ENCODE data around the gene CACNA1B.

CACNA1B gene

GRCh38 chr9:138061631-138062030 lies 184.0 kb downstream of the CACNA1B start:
- H3K27me3 ChIP-seq (replicated peaks; ENCODE audit: control insufficient read depth, insufficient read depth, low read length, poor library complexity, severe bottlenecking) = no peaks in the 10 kb centered on the region
- H3K4me1 ChIP-seq (ENCODE audit: control insufficient read depth, insufficient read depth, low read length, poor library complexity, severe bottlenecking) = no peaks in the 10 kb centered on the region
- no peak overlapping the region for H3K4me3 ChIP-seq (ENCODE audit: insufficient read depth, low read depth, low read length, poor library complexity, severe bottlenecking)
- H3K36me3 ChIP-seq (ENCODE audit: control insufficient read depth, insufficient read depth, low read length) = no peaks in the 10 kb centered on the region
- no peak for DNase-seq
- no peaks in the 10 kb centered on the region for H3K9me3 ChIP-seq (ENCODE audit: control insufficient read depth, low read length)
- H3K27ac ChIP-seq (ENCODE audit: insufficient read depth, low read length, poor library complexity, severe bottlenecking) = no peak overlapping the region

- Histone ChIP-seq H3K27me3 (replicated peaks; ENCODE audit: control insufficient read depth, insufficient read depth, low read length, poor library complexity, severe bottlenecking) (no peaks in the 10 kb centered on the region), H3K27ac (ENCODE audit: insufficient read depth, low read length, poor library complexity, severe bottlenecking) (no peak overlapping the region), H3K36me3 (ENCODE audit: control insufficient read depth, insufficient read depth, low read length) (no peaks in the 10 kb centered on the region), H3K4me3 (ENCODE audit: insufficient read depth, low read depth, low read length, poor library complexity, severe bottlenecking) (no peak overlapping the region), H3K9me3 (ENCODE audit: control insufficient read depth, low read length) (no peaks in the 10 kb centered on the region), H3K4me1 (ENCODE audit: control insufficient read depth, insufficient read depth, low read length, poor library complexity, severe bottlenecking) (no peaks in the 10 kb centered on the region)
- no peak for DNase-seq
These were observed 184.6 kb downstream of the CACNA1B start for GRCh38 chr9:138062196-138062595.

DNA sequence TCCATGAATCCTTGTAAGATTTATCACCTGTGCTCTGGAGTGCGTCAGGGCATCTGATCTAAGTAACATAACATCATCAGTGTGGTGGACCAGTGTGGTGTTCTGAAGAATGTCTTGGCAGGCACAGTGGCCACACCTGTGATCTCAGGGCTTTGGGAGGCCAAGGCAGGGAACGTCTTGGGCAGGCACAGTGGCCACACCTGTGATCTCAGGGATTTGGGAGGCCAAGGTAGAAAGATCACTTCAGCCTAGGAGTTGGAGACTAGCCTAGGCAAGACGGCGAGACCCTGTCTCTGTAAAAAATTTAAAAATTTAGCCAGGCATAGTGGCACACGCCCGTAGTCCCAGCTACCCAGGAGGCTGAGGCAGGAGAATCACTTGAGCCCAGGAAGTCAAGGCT lies 185.5 kb downstream of the CACNA1B start:
- Histone ChIP-seq H3K4me1 (ENCODE audit: control insufficient read depth, insufficient read depth, low read length, poor library complexity, severe bottlenecking) (no peaks in the 10 kb centered on the region), H3K9me3 (ENCODE audit: control insufficient read depth, low read length) (no peaks in the 10 kb centered on the region), H3K27ac (ENCODE audit: insufficient read depth, low read length, poor library complexity, severe bottlenecking) (no peak overlapping the region), H3K27me3 (replicated peaks; ENCODE audit: control insufficient read depth, insufficient read depth, low read length, poor library complexity, severe bottlenecking) (no peaks in the 10 kb centered on the region), H3K4me3 (ENCODE audit: insufficient read depth, low read depth, low read length, poor library complexity, severe bottlenecking) (no peak overlapping the region), H3K36me3 (ENCODE audit: control insufficient read depth, insufficient read depth, low read length) (no peaks in the 10 kb centered on the region)
- DNase-seq = no peak

GRCh38 chr9:138063785-138064184 lies 186.2 kb downstream of the CACNA1B start:
- H3K36me3 ChIP-seq (ENCODE audit: control insufficient read depth, insufficient read depth, low read length) = no peaks in the 10 kb centered on the region
- H3K9me3 ChIP-seq (ENCODE audit: control insufficient read depth, low read length) = no peaks in the 10 kb centered on the region
- no peaks in the 10 kb centered on the region for H3K4me1 ChIP-seq (ENCODE audit: control insufficient read depth, insufficient read depth, low read length, poor library complexity, severe bottlenecking)
- DNase-seq = no peak
- no peak overlapping the region for H3K4me3 ChIP-seq (ENCODE audit: insufficient read depth, low read depth, low read length, poor library complexity, severe bottlenecking)
- no peaks in the 10 kb centered on the region for H3K27me3 ChIP-seq (replicated peaks; ENCODE audit: control insufficient read depth, insufficient read depth, low read length, poor library complexity, severe bottlenecking)
- no peak overlapping the region for H3K27ac ChIP-seq (ENCODE audit: insufficient read depth, low read length, poor library complexity, severe bottlenecking)

- Histone ChIP-seq H3K4me3 (ENCODE audit: insufficient read depth, low read depth, low read length, poor library complexity, severe bottlenecking) (no peak overlapping the region), H3K27ac (ENCODE audit: insufficient read depth, low read length, poor library complexity, severe bottlenecking) (no peak overlapping the region), H3K27me3 (replicated peaks; ENCODE audit: control insufficient read depth, insufficient read depth, low read length, poor library complexity, severe bottlenecking) (no peaks in the 10 kb centered on the region), H3K4me1 (ENCODE audit: control insufficient read depth, insufficient read depth, low read length, poor library complexity, severe bottlenecking) (no peaks in the 10 kb centered on the region), H3K36me3 (ENCODE audit: control insufficient read depth, insufficient read depth, low read length) (no peaks in the 10 kb centered on the region), H3K9me3 (ENCODE audit: control insufficient read depth, low read length) (no peaks in the 10 kb centered on the region)
- no peak for DNase-seq
These were observed 187.0 kb downstream of the CACNA1B start for GRCh38 chr9:138064547-138064946.

- no peak overlapping the region for H3K27ac ChIP-seq (ENCODE audit: insufficient read depth, low read length, poor library complexity, severe bottlenecking)
- no peaks in the 10 kb centered on the region for H3K9me3 ChIP-seq (ENCODE audit: control insufficient read depth, low read length)
- no peaks in the 10 kb centered on the region for H3K36me3 ChIP-seq (ENCODE audit: control insufficient read depth, insufficient read depth, low read length)
- no peak for DNase-seq
- H3K4me1 ChIP-seq (ENCODE audit: control insufficient read depth, insufficient read depth, low read length, poor library complexity, severe bottlenecking) = no peaks in the 10 kb centered on the region
- no peak overlapping the region for H3K4me3 ChIP-seq (ENCODE audit: insufficient read depth, low read depth, low read length, poor library complexity, severe bottlenecking)
- H3K27me3 ChIP-seq (replicated peaks; ENCODE audit: control insufficient read depth, insufficient read depth, low read length, poor library complexity, severe bottlenecking) = no peaks in the 10 kb centered on the region
These were observed 187.7 kb downstream of the CACNA1B start for GRCh38 chr9:138065287-138065686.

- no peak overlapping the region for H3K4me3 ChIP-seq (ENCODE audit: insufficient read depth, low read depth, low read length, poor library complexity, severe bottlenecking)
- no peak for DNase-seq
- H3K4me1 ChIP-seq (ENCODE audit: control insufficient read depth, insufficient read depth, low read length, poor library complexity, severe bottlenecking) = no peaks in the 10 kb centered on the region
- no peak overlapping the region for H3K27ac ChIP-seq (ENCODE audit: insufficient read depth, low read length, poor library complexity, severe bottlenecking)
- no peaks in the 10 kb centered on the region for H3K36me3 ChIP-seq (ENCODE audit: control insufficient read depth, insufficient read depth, low read length)
- H3K9me3 ChIP-seq (ENCODE audit: control insufficient read depth, low read length) = no peaks in the 10 kb centered on the region
- no peaks in the 10 kb centered on the region for H3K27me3 ChIP-seq (replicated peaks; ENCODE audit: control insufficient read depth, insufficient read depth, low read length, poor library complexity, severe bottlenecking)
These were observed 188.5 kb downstream of the CACNA1B start for GRCh38 chr9:138066049-138066448.

DNA sequence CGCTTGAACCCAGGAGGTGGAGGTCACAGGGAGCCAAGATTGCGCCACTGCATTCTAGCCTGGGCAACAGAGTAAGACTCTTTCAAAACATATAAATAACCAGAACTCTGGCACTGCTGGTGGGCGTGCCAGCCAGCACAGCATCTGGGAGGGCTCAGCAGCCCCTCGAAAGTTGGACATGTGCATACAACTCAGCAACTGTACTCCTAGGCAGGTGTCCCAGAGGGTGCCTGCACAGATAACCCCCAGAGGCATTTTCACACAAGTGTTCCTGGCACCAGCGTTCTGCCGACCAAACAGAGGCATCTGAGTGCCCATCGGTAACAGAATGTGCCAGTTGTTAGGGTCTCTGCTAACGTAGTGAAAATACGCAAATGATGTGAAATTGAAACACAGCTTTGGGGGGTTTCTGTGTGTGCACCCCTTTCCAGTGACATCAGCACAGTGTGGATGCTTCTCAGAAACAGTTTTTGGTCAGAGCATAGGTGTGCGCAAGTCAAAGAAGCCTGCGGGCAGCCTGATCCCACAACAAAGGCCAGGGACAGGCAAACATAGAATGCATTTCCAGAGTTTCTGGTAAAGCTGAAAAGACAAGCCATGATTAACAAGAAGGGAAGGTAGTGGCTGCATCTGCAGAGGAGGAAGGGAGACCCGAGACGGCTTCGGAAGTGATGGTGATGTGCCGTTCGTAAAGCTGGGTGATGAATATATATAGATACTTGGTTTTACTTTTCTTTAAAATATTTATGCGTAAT lies 190.2 kb downstream of the CACNA1B start:
- Histone ChIP-seq H3K4me1 (ENCODE audit: control insufficient read depth, insufficient read depth, low read length, poor library complexity, severe bottlenecking) (no peaks in the 10 kb centered on the region), H3K27ac (ENCODE audit: insufficient read depth, low read length, poor library complexity, severe bottlenecking) (no peak overlapping the region), H3K36me3 (ENCODE audit: control insufficient read depth, insufficient read depth, low read length) (no peaks in the 10 kb centered on the region), H3K27me3 (replicated peaks; ENCODE audit: control insufficient read depth, insufficient read depth, low read length, poor library complexity, severe bottlenecking) (peaks cover 3% of the 10 kb centered on the region), H3K4me3 (ENCODE audit: insufficient read depth, low read depth, low read length, poor library complexity, severe bottlenecking) (no peak overlapping the region), H3K9me3 (ENCODE audit: control insufficient read depth, low read length) (no peaks in the 10 kb centered on the region)
- DNase-seq = no peak

DNA sequence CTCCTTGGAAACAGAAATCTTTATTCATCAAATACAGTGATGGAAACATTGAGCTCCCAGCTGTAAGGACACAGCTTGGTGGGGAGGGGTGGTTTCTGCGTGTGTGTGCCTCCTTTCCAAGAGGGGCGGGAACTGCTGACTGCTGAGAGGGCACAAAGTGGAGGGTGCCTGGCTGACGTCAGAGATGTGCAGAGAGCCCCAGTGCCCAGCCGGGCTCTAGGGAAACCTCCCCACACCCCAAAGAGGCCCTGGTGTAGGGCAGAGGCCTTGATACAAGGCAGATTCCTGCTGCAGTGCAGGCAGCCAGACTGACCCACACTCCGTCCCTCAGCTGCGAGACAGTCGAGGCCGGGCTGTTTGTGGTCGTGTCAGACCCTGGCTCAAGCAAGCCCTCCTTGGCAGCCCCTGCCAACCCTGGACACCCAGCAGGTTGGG lies 191.0 kb downstream of the CACNA1B start:
- H3K4me3 ChIP-seq (ENCODE audit: insufficient read depth, low read depth, low read length, poor library complexity, severe bottlenecking) = no peak overlapping the region
- no peaks in the 10 kb centered on the region for H3K9me3 ChIP-seq (ENCODE audit: control insufficient read depth, low read length)
- peaks cover 3% of the 10 kb centered on the region for H3K27me3 ChIP-seq (replicated peaks; ENCODE audit: control insufficient read depth, insufficient read depth, low read length, poor library complexity, severe bottlenecking)
- DNase-seq = no peak
- H3K36me3 ChIP-seq (ENCODE audit: control insufficient read depth, insufficient read depth, low read length) = no peaks in the 10 kb centered on the region
- no peak overlapping the region for H3K27ac ChIP-seq (ENCODE audit: insufficient read depth, low read length, poor library complexity, severe bottlenecking)
- no peaks in the 10 kb centered on the region for H3K4me1 ChIP-seq (ENCODE audit: control insufficient read depth, insufficient read depth, low read length, poor library complexity, severe bottlenecking)

DNA sequence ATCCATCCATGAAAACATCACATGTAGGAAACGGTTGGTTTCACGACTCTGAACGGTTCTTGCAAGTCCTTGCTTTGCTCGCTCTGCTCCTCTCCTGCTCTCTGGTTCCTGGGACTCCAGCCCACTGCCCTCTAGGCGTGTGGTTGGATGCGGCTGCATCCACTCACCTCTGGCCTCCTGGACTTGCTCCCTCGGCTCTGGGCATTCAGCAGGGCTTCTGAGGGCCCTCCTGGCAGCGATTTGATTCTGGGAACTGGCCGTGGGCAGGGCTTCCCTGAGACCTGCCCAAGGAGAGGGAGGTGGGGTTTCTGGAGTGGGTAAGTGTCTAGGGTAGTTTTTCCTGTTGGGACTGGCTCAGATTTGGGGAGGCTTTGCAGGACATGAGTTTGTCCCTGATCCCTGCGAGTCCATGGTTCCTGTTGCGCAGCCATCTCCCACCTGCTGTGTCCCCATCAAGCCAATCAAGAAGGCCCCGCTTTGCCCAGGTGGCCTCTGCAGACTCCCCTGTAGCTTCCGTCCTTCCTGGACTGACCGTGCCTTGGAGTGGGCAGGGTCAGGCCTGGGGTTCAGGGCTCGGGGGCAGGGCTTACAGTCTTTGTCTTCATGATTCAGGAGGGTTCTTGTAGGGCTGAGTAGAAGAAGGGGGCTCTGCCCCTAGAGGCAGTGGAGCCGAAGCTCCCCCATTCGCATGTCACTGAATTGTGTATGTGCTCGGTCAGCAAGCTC lies 192.3 kb downstream of the CACNA1B start:
- DNase-seq = no peak
- peaks cover 3% of the 10 kb centered on the region for H3K27me3 ChIP-seq (replicated peaks; ENCODE audit: control insufficient read depth, insufficient read depth, low read length, poor library complexity, severe bottlenecking)
- H3K9me3 ChIP-seq (ENCODE audit: control insufficient read depth, low read length) = no peaks in the 10 kb centered on the region

More for the DNA sequence above, 192.3 kb downstream of the CACNA1B start:
- no peak overlapping the region for H3K27ac ChIP-seq (ENCODE audit: insufficient read depth, low read length, poor library complexity, severe bottlenecking)
- no peak overlapping the region for H3K4me3 ChIP-seq (ENCODE audit: insufficient read depth, low read depth, low read length, poor library complexity, severe bottlenecking)
- no peaks in the 10 kb centered on the region for H3K4me1 ChIP-seq (ENCODE audit: control insufficient read depth, insufficient read depth, low read length, poor library complexity, severe bottlenecking)
- H3K36me3 ChIP-seq (ENCODE audit: control insufficient read depth, insufficient read depth, low read length) = no peaks in the 10 kb centered on the region
